Neural progenitor cell (in vitro differentiated cells): Measurements from ENCODE around the gene KDM6B. TPM values are rescaled to one million over a fixed set of nuclear protein-coding genes. Genes with fewer than 3 reads are reported as not detected.

Experiments used
- DNase-seq: peaks from one replicate; pipeline ENCODE4 v3.0.0-alpha.2; 2016; ENCODE audit warnings: low spot score
- H2AFZ ChIP-seq: fragments of 200-600 bp; sonication (generic); replicated peaks from 2 replicates; pipeline ENCODE4 v1.6.1; 2016; ENCODE audit warnings: antibody characterized with exemption
- H3F3A ChIP-seq: fragments of 200-600 bp; sonication (generic); 2 replicates; pipeline ENCODE4 v1.6.1; 2016; ENCODE audit warnings: antibody characterized with exemption, low read depth
- H3K27ac ChIP-seq: fragments of 200-600 bp; sonication (generic); 2 replicates; pipeline ENCODE4 v1.5.1; 2016; ENCODE audit warnings: mild to moderate bottlenecking
- H3K27me3 ChIP-seq: fragments of 200-600 bp; sonication (generic); 2 replicates; pipeline ENCODE4 v1.6.1; 2016; ENCODE audit warnings: mild to moderate bottlenecking, moderate library complexity
- H3K36me3 ChIP-seq: fragments of 200-600 bp; sonication (generic); 2 replicates; pipeline ENCODE4 v1.5.1; 2016
- H3K4me1 ChIP-seq: fragments of 200-600 bp; sonication (generic); 2 replicates; pipeline ENCODE4 v1.6.1; 2016; ENCODE audit warnings: mixed run types
- H3K4me2 ChIP-seq: fragments of 200-600 bp; sonication (generic); 2 replicates; pipeline ENCODE4 v1.6.1; 2016
- H3K4me3 ChIP-seq: fragments of 200-600 bp; sonication (generic); 2 replicates; pipeline ENCODE4 v1.5.1; 2016
- H3K79me2 ChIP-seq: fragments of 200-600 bp; sonication (generic); 2 replicates; pipeline ENCODE4 v1.6.1; 2016; ENCODE audit warnings: low read depth
- H3K9ac ChIP-seq: fragments of 200-600 bp; sonication (generic); 2 replicates; pipeline ENCODE4 v1.6.1; 2016
- H3K9me3 ChIP-seq: fragments of 200-600 bp; sonication (generic); 2 replicates; pipeline ENCODE4 v1.5.1; 2016; ENCODE audit warnings: low read depth
- H4K20me1 ChIP-seq: fragments of 200-600 bp; sonication (generic); 2 replicates; pipeline ENCODE4 v1.6.1; 2016; ENCODE audit warnings: low read depth
- H3K27ac Mint-ChIP-seq: 3 replicates; pipeline ENCODE4 v1.8.0; 2021; ENCODE audit warnings: mixed read lengths
- H3K27me3 Mint-ChIP-seq: 2 replicates; pipeline ENCODE4 v1.8.0; 2022; ENCODE audit warnings: low read depth, mild to moderate bottlenecking, inconsistent platforms, moderate library complexity, mixed read lengths; ENCODE audit not compliant: insufficient read depth
- H3K36me3 Mint-ChIP-seq: 3 replicates; pipeline ENCODE4 v1.8.0; 2021; ENCODE audit warnings: mixed read lengths
- H3K4me1 Mint-ChIP-seq: 3 replicates; pipeline ENCODE4 v1.8.0; 2021; ENCODE audit warnings: mixed read lengths
- H3K4me3 Mint-ChIP-seq: 3 replicates; pipeline ENCODE4 v1.8.0; 2021; ENCODE audit warnings: mild to moderate bottlenecking, moderate library complexity, mixed read lengths
- H3K9me3 Mint-ChIP-seq: 3 replicates; pipeline ENCODE4 v1.8.0; 2020; ENCODE audit warnings: mixed read lengths
- CTCF ChIP-seq: fragments of 200-600 bp; sonication (generic); IDR thresholded peaks from 2 replicates; pipeline ENCODE4 v1.5.1; 2017; ENCODE audit warnings: antibody characterized with exemption, mild to moderate bottlenecking
- EZH2 ChIP-seq: fragments of 200-600 bp; sonication (generic); IDR thresholded peaks from 2 replicates; pipeline ENCODE4 v1.6.1; 2017; ENCODE audit warnings: antibody characterized with exemption, mild to moderate bottlenecking, moderate library complexity
- EZH2phosphoT487 ChIP-seq: fragments of 200-600 bp; sonication (generic); IDR thresholded peaks from 2 replicates; pipeline ENCODE4 v1.6.1; 2017; ENCODE audit warnings: antibody characterized with exemption
- total RNA-seq: library from RNA; depleted of rRNA; stranded (reverse); fragments of >200 nt; gene quantifications from 2 replicates; pipeline ENCODE4 v1.2.3, GENCODE V29; 2015; ENCODE audit warnings: low replicate concordance

Gene KDM6B
- total RNA-seq, 1 donor from 2014 or later, result 12.3 TPM

GRCh38 chr17:7822126-7822525 lies 11.9 kb upstream of the KDM6B start:
- TF ChIP-seq CTCF (no peak), EZH2phosphoT487 (no peak), EZH2 (no peak)
- Histone ChIP-seq H3K9me3 (no peaks in the 10 kb centered on the region), H3K9ac (no peak overlapping the region), H3F3A (no peaks in the 10 kb centered on the region), H3K4me1 (no peaks in the 10 kb centered on the region), H3K27ac (no peak overlapping the region), H4K20me1 (no peaks in the 10 kb centered on the region), H3K79me2 (no peaks in the 10 kb centered on the region), H3K4me3 (no peak overlapping the region), H3K36me3 (no peaks in the 10 kb centered on the region), H3K27me3 (peaks cover 41% of the 10 kb centered on the region), H2AFZ (no peak overlapping the region), H3K4me2 (no peak overlapping the region)
- Mint-ChIP-seq H3K4me3 (no peak overlapping the region), H3K9me3 (no peaks in the 10 kb centered on the region), H3K27ac (no peak overlapping the region), H3K36me3 (no peaks in the 10 kb centered on the region), H3K27me3 (peaks cover 6% of the 10 kb centered on the region), H3K4me1 (peaks cover 6% of the 10 kb centered on the region)
- no peak for DNase-seq

- H2AFZ ChIP-seq, result no peak overlapping the region
- no peak overlapping the region for H3K4me3 Mint-ChIP-seq
These were observed 10.4 kb upstream of the KDM6B start for GRCh38 chr17:7823581-7824001.

GRCh38 chr17:7824021-7824924 lies 9.7 kb upstream of the KDM6B start:
- TF ChIP-seq EZH2phosphoT487 (no peak), EZH2 (no peak), CTCF (no peak)
- H3K79me2 ChIP-seq, result no peaks in the 10 kb centered on the region
- H3K9ac ChIP-seq, result no peak overlapping the region
- peaks cover 6% of the 10 kb centered on the region for H3K4me1 Mint-ChIP-seq
- H3K4me1 ChIP-seq, result no peaks in the 10 kb centered on the region
- H3K27ac Mint-ChIP-seq, result no peak overlapping the region
- H3K9me3 ChIP-seq, result no peaks in the 10 kb centered on the region
- H3K36me3 ChIP-seq, result no peaks in the 10 kb centered on the region
- H2AFZ ChIP-seq, result no peak overlapping the region
- H3K4me3 Mint-ChIP-seq, result no peak overlapping the region
- no peak overlapping the region for H3K27ac ChIP-seq
- no peak overlapping the region for H3K4me2 ChIP-seq
- peaks cover 57% of the 10 kb centered on the region for H3K27me3 ChIP-seq
- no peak for DNase-seq
- H3K36me3 Mint-ChIP-seq, result no peaks in the 10 kb centered on the region
- no peaks in the 10 kb centered on the region for H3F3A ChIP-seq
- H3K9me3 Mint-ChIP-seq, result no peaks in the 10 kb centered on the region
- H4K20me1 ChIP-seq, result no peaks in the 10 kb centered on the region
- no peak overlapping the region for H3K4me3 ChIP-seq
- H3K27me3 Mint-ChIP-seq, result peaks cover 3% of the 10 kb centered on the region

More at GRCh38 chr17:7823581-7824001, 10.4 kb upstream of the KDM6B start:
- no peaks in the 10 kb centered on the region for H3K9me3 ChIP-seq
- no peaks in the 10 kb centered on the region for H3K79me2 ChIP-seq
- Mint-ChIP-seq H3K9me3 (no peaks in the 10 kb centered on the region), H3K4me1 (peaks cover 6% of the 10 kb centered on the region), H3K27me3 (peaks cover 2% of the 10 kb centered on the region), H3K36me3 (no peaks in the 10 kb centered on the region), H3K27ac (no peak overlapping the region)
- H3K27me3 ChIP-seq, result peaks cover 53% of the 10 kb centered on the region
- H3K36me3 ChIP-seq, result no peaks in the 10 kb centered on the region
- no peak for DNase-seq
- no peak overlapping the region for H3K4me3 ChIP-seq
- no peak overlapping the region for H3K4me2 ChIP-seq
- no peak overlapping the region for H3K9ac ChIP-seq
- no peaks in the 10 kb centered on the region for H3K4me1 ChIP-seq
- no peaks in the 10 kb centered on the region for H4K20me1 ChIP-seq
- TF ChIP-seq EZH2 (no peak), EZH2phosphoT487 (no peak), CTCF (no peak)
- no peak overlapping the region for H3K27ac ChIP-seq
- no peaks in the 10 kb centered on the region for H3F3A ChIP-seq
